HEK293 (cell line): ENCODE data around the gene DYNLRB1.

ENCODE experiments used
- CTCF ChIA-PET: fragments of 350-600 bp; formaldehyde crosslinking; extraction: SDS; loops from one replicate; lab custom pipeline; 2021; ENCODE audit warnings: antibody characterized with exemption; lab: Yijun Ruan, JAX
- POLR2A ChIA-PET: fragments of 300-600 bp; formaldehyde crosslinking; extraction: SDS; loops from one replicate; lab custom pipeline; 2020; ENCODE audit warnings: antibody characterized with exemption, inconsistent platforms; lab: Yijun Ruan, JAX
- H3K27ac ChIP-seq: fragments of 200-500 bp; sonication (Bioruptor generic); 2 replicates; pipeline ENCODE4 v1.5.1; 2014; ENCODE audit warnings: low read depth, low read length, control low read depth, inconsistent platforms; ENCODE audit errors: extremely low read depth
- H3K36me3 ChIP-seq, 2 experiments: fragments of 200-500 bp in 1 of 2; sonication (Bioruptor generic) in 1 of 2; 1 replicate in 1 of 2; 2 replicates in 1 of 2; pipeline ENCODE4 v1.5.1; 2014 to 2017; ENCODE audit warnings: inconsistent platforms in 2 of 2, low read length in 2 of 2; ENCODE audit not compliant: control insufficient read depth in 2 of 2, insufficient read depth in 1 of 2
- H3K4me1 ChIP-seq: fragments of 200-500 bp; sonication (Bioruptor generic); 2 replicates; pipeline ENCODE4 v1.5.1; 2014; ENCODE audit warnings: mild to moderate bottlenecking, low read length, inconsistent platforms; ENCODE audit not compliant: control insufficient read depth, insufficient read depth
- H3K4me3 ChIP-seq: 2 replicates; pipeline ENCODE4 v1.5.1; 2011; ENCODE audit warnings: low read depth, mild to moderate bottlenecking, control low read depth, low read length, moderate library complexity
- H3K9me3 ChIP-seq: fragments of 200-500 bp; sonication (Bioruptor generic); 2 replicates; pipeline ENCODE4 v1.5.1; 2014; ENCODE audit warnings: low read depth, low read length, inconsistent platforms; ENCODE audit not compliant: control insufficient read depth, insufficient read depth
- FEZF1 ChIP-seq: fragments of 450-650 bp; formaldehyde crosslinking; IDR thresholded peaks from 2 replicates; pipeline ENCODE4 v1.5.1; 2016; ENCODE audit warnings: missing biosample characterization, missing genetic modification characterization
- GFI1B ChIP-seq: fragments of 450-650 bp; formaldehyde crosslinking; IDR thresholded peaks from 2 replicates; pipeline ENCODE4 v1.5.1; 2016; ENCODE audit warnings: missing biosample characterization, missing genetic modification characterization
- KLF1 ChIP-seq: fragments of 450-650 bp; formaldehyde crosslinking; IDR thresholded peaks from 2 replicates; pipeline ENCODE4 v1.5.1; 2016; ENCODE audit warnings: missing biosample characterization, missing genetic modification characterization
- KLF8 ChIP-seq: fragments of 450-650 bp; formaldehyde crosslinking; IDR thresholded peaks from 2 replicates; pipeline ENCODE4 v1.5.1; 2016; ENCODE audit warnings: missing biosample characterization, missing genetic modification characterization
- OVOL3 ChIP-seq: fragments of 450-650 bp; formaldehyde crosslinking; IDR thresholded peaks from 2 replicates; pipeline ENCODE4 v1.5.1; 2016; ENCODE audit warnings: missing biosample characterization, missing genetic modification characterization
- ZBTB21 ChIP-seq: fragments of 450-650 bp; formaldehyde crosslinking; IDR thresholded peaks from 2 replicates; pipeline ENCODE4 v1.5.1; 2017; ENCODE audit warnings: missing biosample characterization, missing genetic modification characterization
- ZNF121 ChIP-seq: fragments of 450-650 bp; formaldehyde crosslinking; IDR thresholded peaks from 2 replicates; pipeline ENCODE4 v1.5.1; 2016; ENCODE audit warnings: missing biosample characterization, missing genetic modification characterization
- ZNF211 ChIP-seq: fragments of 450-650 bp; formaldehyde crosslinking; IDR thresholded peaks from 2 replicates; pipeline ENCODE4 v1.5.1; 2016; ENCODE audit warnings: low read depth, missing biosample characterization, missing genetic modification characterization
- ZNF214 ChIP-seq: fragments of 450-650 bp; formaldehyde crosslinking; IDR thresholded peaks from 2 replicates; pipeline ENCODE4 v1.5.1; 2017; ENCODE audit warnings: missing biosample characterization, mild to moderate bottlenecking, missing genetic modification characterization, borderline replicate concordance
- ZNF24 ChIP-seq: fragments of 450-650 bp; formaldehyde crosslinking; IDR thresholded peaks from 2 replicates; pipeline ENCODE4 v1.5.1; 2016; ENCODE audit warnings: missing biosample characterization, missing genetic modification characterization
- ZNF248 ChIP-seq: fragments of 450-650 bp; formaldehyde crosslinking; IDR thresholded peaks from 2 replicates; pipeline ENCODE4 v1.5.1; 2017; ENCODE audit warnings: missing biosample characterization, missing genetic modification characterization
- ZNF292 ChIP-seq: fragments of 450-650 bp; formaldehyde crosslinking; IDR thresholded peaks from 2 replicates; pipeline ENCODE4 v1.5.1; 2016; ENCODE audit warnings: low read depth, missing biosample characterization, missing genetic modification characterization, borderline replicate concordance
- ZNF391 ChIP-seq: fragments of 450-650 bp; formaldehyde crosslinking; IDR thresholded peaks from 2 replicates; pipeline ENCODE4 v1.5.1; 2016; ENCODE audit warnings: low read depth, missing biosample characterization, missing genetic modification characterization, borderline replicate concordance
- ZNF404 ChIP-seq: fragments of 450-650 bp; formaldehyde crosslinking; IDR thresholded peaks from 2 replicates; pipeline ENCODE4 v1.5.1; 2017; ENCODE audit warnings: missing biosample characterization, missing genetic modification characterization
- ZNF530 ChIP-seq: fragments of 450-650 bp; formaldehyde crosslinking; IDR thresholded peaks from 2 replicates; pipeline ENCODE4 v1.5.1; 2016; ENCODE audit warnings: low read depth, missing biosample characterization, missing genetic modification characterization
- ZNF560 ChIP-seq: fragments of 450-650 bp; formaldehyde crosslinking; IDR thresholded peaks from 2 replicates; pipeline ENCODE4 v1.5.1; 2017; ENCODE audit warnings: missing biosample characterization, missing genetic modification characterization, borderline replicate concordance
- ZNF585B ChIP-seq: fragments of 450-650 bp; formaldehyde crosslinking; IDR thresholded peaks from 2 replicates; pipeline ENCODE4 v1.5.1; 2016; ENCODE audit warnings: missing biosample characterization, missing genetic modification characterization
- ZNF660 ChIP-seq: fragments of 450-650 bp; IDR thresholded peaks from 2 replicates; pipeline ENCODE4 v1.5.1; 2018; ENCODE audit warnings: missing biosample characterization, mild to moderate bottlenecking, missing genetic modification characterization
- ZNF777 ChIP-seq: fragments of 450-650 bp; formaldehyde crosslinking; IDR thresholded peaks from 2 replicates; pipeline ENCODE4 v1.5.1; 2017; ENCODE audit warnings: missing biosample characterization, missing genetic modification characterization, borderline replicate concordance
- ZNF830 ChIP-seq: fragments of 450-650 bp; IDR thresholded peaks from 2 replicates; pipeline ENCODE4 v1.5.0; 2018; ENCODE audit warnings: missing biosample characterization, missing genetic modification characterization, low read depth, mild to moderate bottlenecking, moderate library complexity
- TF ChIP-seq, protein P1 (sequence below): fragments of 450-650 bp; formaldehyde crosslinking; IDR thresholded peaks from 2 replicates; pipeline ENCODE4 v1.5.1; 2016; ENCODE audit warnings: missing biosample characterization, missing genetic modification characterization
- TF ChIP-seq, protein P2 (sequence below): fragments of 450-650 bp; formaldehyde crosslinking; IDR thresholded peaks from 2 replicates; pipeline ENCODE4 v1.5.1; 2016; ENCODE audit warnings: missing biosample characterization, missing genetic modification characterization
- TF ChIP-seq, protein P3 (sequence below): fragments of 450-650 bp; formaldehyde crosslinking; IDR thresholded peaks from 2 replicates; pipeline ENCODE4 v1.5.1; 2016; ENCODE audit warnings: missing biosample characterization, missing genetic modification characterization

The DYNLRB1 gene

DNA sequence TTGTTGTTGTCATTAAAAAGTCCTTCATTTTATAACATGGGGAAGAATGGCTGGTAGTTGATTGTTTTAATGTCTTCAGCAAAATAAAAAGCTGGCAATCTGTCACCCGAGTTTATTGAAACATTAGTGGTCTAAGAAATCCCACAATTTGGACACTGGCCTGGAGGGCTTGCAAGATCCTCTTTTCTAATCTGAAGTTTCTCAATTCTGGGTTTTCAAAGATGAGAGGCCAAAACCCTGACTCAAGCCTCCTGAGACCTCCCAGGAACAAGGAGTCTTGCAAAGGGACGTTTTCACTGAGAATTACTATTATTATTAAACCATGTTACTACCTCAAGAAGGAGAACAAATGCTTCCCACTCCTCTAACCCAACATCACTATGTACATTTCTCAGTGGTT lies 61.8 kb downstream of the DYNLRB1 start (continued):
- no peak for TF ChIP-seq ZNF777 (tag by site-specific recombination)
- no peak for TF ChIP-seq ZNF530 (tag by site-specific recombination)
- TF ChIP-seq KLF1 (tag by site-specific recombination), result no peak
- TF ChIP-seq ZNF404 (tag by site-specific recombination), result no peak
- TF ChIP-seq, protein P1, sequence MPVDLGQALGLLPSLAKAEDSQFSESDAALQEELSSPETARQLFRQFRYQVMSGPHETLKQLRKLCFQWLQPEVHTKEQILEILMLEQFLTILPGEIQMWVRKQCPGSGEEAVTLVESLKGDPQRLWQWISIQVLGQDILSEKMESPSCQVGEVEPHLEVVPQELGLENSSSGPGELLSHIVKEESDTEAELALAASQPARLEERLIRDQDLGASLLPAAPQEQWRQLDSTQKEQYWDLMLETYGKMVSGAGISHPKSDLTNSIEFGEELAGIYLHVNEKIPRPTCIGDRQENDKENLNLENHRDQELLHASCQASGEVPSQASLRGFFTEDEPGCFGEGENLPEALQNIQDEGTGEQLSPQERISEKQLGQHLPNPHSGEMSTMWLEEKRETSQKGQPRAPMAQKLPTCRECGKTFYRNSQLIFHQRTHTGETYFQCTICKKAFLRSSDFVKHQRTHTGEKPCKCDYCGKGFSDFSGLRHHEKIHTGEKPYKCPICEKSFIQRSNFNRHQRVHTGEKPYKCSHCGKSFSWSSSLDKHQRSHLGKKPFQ (tag by site-specific recombination), result no peak
- no peak for TF ChIP-seq ZNF211
- no peak for TF ChIP-seq ZNF660 (tag by site-specific recombination)
- TF ChIP-seq ZNF121 (tag by site-specific recombination), result no peak

DNA sequence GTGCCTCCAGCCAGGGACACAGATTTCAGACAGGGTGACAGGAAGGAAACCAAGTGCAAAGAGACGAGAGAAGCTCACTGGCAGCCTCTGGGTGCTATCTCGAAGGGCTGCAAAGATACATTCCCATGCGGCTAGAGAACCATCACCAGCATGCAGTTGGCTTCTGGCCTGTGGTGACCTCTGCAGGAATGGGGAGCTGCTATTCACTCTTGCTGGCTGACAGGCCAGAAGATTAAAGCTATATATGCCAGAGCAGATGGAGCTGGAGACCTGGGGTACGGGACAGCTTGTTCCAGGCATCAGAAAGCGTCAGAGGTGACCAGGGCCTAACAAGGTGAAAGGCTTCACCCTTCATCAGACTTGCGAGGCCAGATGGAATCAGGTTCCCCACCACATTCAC lies 62.3 kb downstream of the DYNLRB1 start:
- H3K9me3 ChIP-seq, result no peaks in the 10 kb centered on the region
- H3K27ac ChIP-seq, result no peak overlapping the region
- CTCF ChIA-PET, result interaction anchor here (0.7 to 3.5 kb wide), 8 partner anchors 86 to 464 kb away, joined by 3 to 21 read pairs (median 5); no protein-coding TSS in a partner anchor
- peaks cover 0 to 12% of the 10 kb centered on the region in 2 experiments; a peak in 1 of 3 replicates for H3K36me3 ChIP-seq
- POLR2A ChIA-PET, result interaction anchor here (1.0 kb wide), 1 partner anchor 125 kb away, joined by 5 read pairs; the partner anchor contains the start of gene TP53INP2
- no peaks in the 10 kb centered on the region for H3K4me1 ChIP-seq
- TF ChIP-seq KLF8 (tag by site-specific recombination), result no peak
- no peak for TF ChIP-seq ZNF214 (tag by site-specific recombination)
- TF ChIP-seq ZNF391, result no peak
- no peak for TF ChIP-seq ZNF292 (tag by site-specific recombination)
- TF ChIP-seq ZBTB21 (tag by site-specific recombination), result no peak
- TF ChIP-seq, protein P2, sequence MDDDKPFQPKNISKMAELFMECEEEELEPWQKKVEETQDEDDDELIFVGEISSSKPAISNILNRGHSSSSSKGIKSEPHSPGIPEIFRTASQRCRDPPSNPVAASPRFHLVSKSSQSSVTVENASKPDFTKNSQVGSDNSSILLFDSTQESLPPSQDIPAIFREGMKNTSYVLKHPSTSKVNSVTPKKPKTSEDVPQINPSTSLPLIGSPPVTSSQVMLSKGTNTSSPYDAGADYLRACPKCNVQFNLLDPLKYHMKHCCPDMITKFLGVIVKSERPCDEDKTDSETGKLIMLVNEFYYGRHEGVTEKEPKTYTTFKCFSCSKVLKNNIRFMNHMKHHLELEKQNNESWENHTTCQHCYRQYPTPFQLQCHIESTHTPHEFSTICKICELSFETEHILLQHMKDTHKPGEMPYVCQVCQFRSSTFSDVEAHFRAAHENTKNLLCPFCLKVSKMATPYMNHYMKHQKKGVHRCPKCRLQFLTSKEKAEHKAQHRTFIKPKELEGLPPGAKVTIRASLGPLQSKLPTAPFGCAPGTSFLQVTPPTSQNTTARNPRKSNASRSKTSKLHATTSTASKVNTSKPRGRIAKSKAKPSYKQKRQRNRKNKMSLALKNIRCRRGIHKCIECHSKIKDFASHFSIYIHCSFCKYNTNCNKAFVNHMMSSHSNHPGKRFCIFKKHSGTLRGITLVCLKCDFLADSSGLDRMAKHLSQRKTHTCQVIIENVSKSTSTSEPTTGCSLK (tag by site-specific recombination), result no peak
- no peak for TF ChIP-seq ZNF585B (tag by site-specific recombination)
- TF ChIP-seq, protein P3, sequence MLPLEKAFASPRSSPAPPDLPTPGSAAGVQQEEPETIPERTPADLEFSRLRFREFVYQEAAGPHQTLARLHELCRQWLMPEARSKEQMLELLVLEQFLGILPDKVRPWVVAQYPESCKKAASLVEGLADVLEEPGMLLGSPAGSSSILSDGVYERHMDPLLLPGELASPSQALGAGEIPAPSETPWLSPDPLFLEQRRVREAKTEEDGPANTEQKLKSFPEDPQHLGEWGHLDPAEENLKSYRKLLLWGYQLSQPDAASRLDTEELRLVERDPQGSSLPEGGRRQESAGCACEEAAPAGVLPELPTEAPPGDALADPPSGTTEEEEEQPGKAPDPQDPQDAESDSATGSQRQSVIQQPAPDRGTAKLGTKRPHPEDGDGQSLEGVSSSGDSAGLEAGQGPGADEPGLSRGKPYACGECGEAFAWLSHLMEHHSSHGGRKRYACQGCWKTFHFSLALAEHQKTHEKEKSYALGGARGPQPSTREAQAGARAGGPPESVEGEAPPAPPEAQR, result no peak
- no peak overlapping the region for H3K4me3 ChIP-seq

DNA sequence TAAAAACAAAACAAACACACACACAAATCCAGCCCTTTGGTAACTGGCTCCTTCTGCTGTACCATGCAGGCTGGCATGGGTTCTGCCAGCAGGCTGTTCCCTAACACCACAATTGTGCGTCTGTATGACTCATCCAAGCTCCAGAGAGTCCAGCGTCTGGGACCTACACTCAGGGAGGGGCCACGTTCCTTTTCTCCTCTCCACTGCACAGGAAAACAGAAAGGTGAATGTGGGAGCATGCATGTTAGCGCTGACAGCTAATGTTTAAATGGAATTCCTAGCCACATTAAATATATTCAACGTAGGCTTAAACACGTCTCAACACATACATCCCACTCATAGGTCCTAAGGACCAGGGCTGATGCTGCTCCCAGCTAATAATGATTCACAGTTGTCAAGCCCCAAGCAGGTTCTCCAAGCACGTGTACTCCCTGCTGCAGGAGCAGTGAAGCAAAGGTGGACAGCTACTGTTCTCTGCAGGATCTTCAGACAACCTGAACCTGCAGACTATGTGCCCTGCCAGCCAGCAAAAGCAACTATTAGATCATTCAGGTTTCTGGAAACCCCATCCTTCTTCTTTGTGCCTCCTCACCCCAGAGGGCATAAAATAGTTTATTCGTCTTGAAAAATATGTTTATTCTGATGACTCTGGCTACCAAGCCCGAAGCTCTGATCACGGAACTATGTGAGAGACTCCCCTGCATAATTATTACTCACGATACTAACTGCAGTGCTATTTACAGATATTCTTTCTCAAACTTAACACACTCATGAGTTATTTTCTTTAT lies 63.2 kb downstream of the DYNLRB1 start:
- ChIA-PET CTCF (interaction anchor here (0.7 to 3.5 kb wide), 12 partner anchors 8 to 267 kb away, joined by 3 to 21 read pairs (median 4); no protein-coding TSS in a partner anchor), POLR2A (interaction anchor here (1.0 kb wide), 1 partner anchor 124 kb away, joined by 5 read pairs; the partner anchor contains the start of gene TP53INP2)
- H3K4me3 ChIP-seq, result no peak overlapping the region
- H3K27ac ChIP-seq, result no peak overlapping the region
- H3K4me1 ChIP-seq, result no peaks in the 10 kb centered on the region
- H3K36me3 ChIP-seq, result peaks cover 0 to 12% of the 10 kb centered on the region in 2 experiments; a peak in 1 of 3 replicates
- no peaks in the 10 kb centered on the region for H3K9me3 ChIP-seq
- TF ChIP-seq GFI1B (tag by site-specific recombination) (no peak), KLF8 (tag by site-specific recombination) (no peak), FEZF1 (no peak), ZNF24 (no peak), OVOL3 (tag by site-specific recombination) (no peak), ZNF830 (tag by site-specific recombination) (no peak), ZNF248 (tag by site-specific recombination) (no peak), ZNF560 (tag by site-specific recombination) (no peak)
